Activated CD8-positive, alpha-beta memory T cell treated with anti-CD3 and anti-CD28 coated beads, Interleukin-2, amount 10 ng/mL, durations not matched to agents 7 days and 5 days (primary cell): Measurements from ENCODE around the gene KLF13. TPM values are rescaled to one million over a fixed set of nuclear protein-coding genes. Genes with fewer than 3 reads are reported as not detected.

Experiments
- ATAC-seq: fragments of 150-1000 bp; cut with Tn5 transposase; one replicate; pipeline ENCODE4 v1.10.0; 2021; ENCODE audit warnings: moderate library complexity
- CTCF ChIA-PET: fragments of 350-600 bp; sonication (Branson Sonifier 250); formaldehyde crosslinking; loops from one replicate; lab custom pipeline; 2021; ENCODE audit warnings: antibody characterized with exemption; lab: Charles Lee
- DNase-seq: peaks from one replicate; pipeline ENCODE4 v3.0.0-alpha.2; 2020
- H3K27ac Mint-ChIP-seq: one replicate; pipeline ENCODE4 v1.8.0; 2021; ENCODE audit warnings: mild to moderate bottlenecking, mixed read lengths
- H3K27me3 Mint-ChIP-seq: one replicate; pipeline ENCODE4 v1.8.0; 2021; ENCODE audit warnings: mixed read lengths
- H3K36me3 Mint-ChIP-seq: one replicate; pipeline ENCODE4 v1.8.0; 2021; ENCODE audit warnings: mild to moderate bottlenecking, mixed read lengths
- H3K4me1 Mint-ChIP-seq: one replicate; pipeline ENCODE4 v1.8.0; 2021; ENCODE audit warnings: mixed read lengths
- H3K4me3 Mint-ChIP-seq: one replicate; pipeline ENCODE4 v1.8.0; 2021; ENCODE audit warnings: mild to moderate bottlenecking, moderate library complexity, mixed read lengths
- H3K9me3 Mint-ChIP-seq: one replicate; pipeline ENCODE4 v1.8.0; 2022; ENCODE audit warnings: low read depth, mixed read lengths
- total RNA-seq, 2 experiments: library from RNA; stranded (reverse); gene quantifications; one replicate each; pipeline ENCODE4 v1.2.3, GENCODE V29; 2021

KLF13 gene
- total RNA-seq, 2 experiments from 2014 or later, result 163 to 206 TPM

DNA sequence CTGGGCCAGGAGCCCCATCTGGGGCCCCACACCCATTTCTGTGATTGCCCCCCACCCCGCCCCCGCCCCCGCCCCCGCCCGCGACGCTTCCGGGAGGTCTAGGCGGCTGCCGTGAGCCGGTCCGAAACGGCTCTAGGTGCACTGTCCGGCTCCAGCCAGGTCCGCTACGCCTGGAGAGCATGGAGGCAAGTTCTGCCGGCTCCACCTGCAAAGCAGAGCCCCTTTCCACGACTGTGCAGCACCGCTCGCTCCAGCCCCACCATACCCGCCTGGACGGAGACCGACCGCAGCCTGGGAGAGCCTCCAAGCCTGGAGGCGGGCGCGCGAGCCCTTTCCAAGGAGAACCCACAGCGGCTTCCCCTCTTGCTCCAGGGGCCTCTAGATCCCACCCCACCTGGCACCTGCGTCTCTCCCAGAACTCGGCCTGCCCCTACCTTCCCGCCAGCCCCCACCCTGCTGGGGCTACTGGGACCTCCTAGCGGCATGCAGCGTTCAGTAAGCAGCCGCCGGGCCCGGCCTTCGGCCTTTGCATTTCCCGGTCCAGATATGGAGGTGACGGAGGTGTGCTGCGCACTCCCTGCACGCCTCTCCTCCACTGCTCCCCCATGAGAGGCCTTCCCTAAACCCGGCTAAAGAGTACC lies 66.2 kb downstream of the KLF13 start:
- Mint-ChIP-seq H3K27me3 (no peaks in the 10 kb centered on the region), H3K36me3 (peaks cover 18% of the 10 kb centered on the region), H3K4me3 (peak overlapping the region; percentile 91), H3K27ac (peak overlapping the region; percentile 92), H3K4me1 (peaks cover 50% of the 10 kb centered on the region), H3K9me3 (no peaks in the 10 kb centered on the region)
- CTCF ChIA-PET, result interaction anchor here (1.2 to 5.5 kb wide), 10 partner anchors 10 to 96 kb away, joined by 3 to 57 read pairs (median 5); no protein-coding TSS in a partner anchor
- DNase-seq (peak; percentile 56), ATAC-seq (peak; percentile 31)

DNA sequence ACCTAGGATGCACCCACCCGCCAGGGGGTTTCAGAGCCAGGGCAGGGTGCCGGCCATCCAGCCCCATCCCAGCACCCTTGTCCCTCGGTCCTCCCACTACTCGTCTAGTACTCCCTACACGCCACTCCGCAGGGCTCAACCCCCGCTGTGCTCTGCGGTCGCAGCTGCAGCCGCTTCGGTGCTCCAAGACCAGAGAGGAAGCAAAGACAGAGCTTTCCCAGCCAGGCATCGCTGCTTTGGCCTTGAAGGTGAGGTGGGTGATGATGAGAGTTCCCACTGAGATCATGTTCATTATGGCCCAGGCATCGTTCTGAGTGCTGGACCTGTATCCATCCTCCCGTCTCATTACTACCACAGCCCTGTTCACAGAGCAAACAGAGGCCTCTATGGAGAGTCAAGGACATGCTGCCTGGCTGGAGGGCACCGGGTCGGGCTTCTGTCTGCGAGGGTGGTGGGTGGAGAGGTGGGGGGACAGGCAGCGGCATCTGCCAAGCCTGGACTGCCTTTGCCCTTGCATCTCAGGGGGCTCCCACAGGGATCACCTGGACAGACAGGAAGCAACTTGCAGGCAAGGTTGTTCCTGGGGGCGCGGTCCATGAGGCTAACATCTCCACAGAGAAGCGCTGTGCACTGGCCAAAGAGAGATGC lies 66.9 kb downstream of the KLF13 start:
- ATAC-seq (no peak), DNase-seq (peak; percentile 48)
- CTCF ChIA-PET, result interaction anchor here (0.9 to 5.5 kb wide), 4 partner anchors 11 to 95 kb away, joined by 3 to 57 read pairs (median 6); no protein-coding TSS in a partner anchor
- peaks cover 52% of the 10 kb centered on the region for H3K4me1 Mint-ChIP-seq
- H3K27ac Mint-ChIP-seq, result peak overlapping the region; percentile 92
- peak overlapping the region; percentile 91 for H3K4me3 Mint-ChIP-seq
- no peaks in the 10 kb centered on the region for H3K27me3 Mint-ChIP-seq
- peaks cover 16% of the 10 kb centered on the region for H3K36me3 Mint-ChIP-seq
- no peaks in the 10 kb centered on the region for H3K9me3 Mint-ChIP-seq

DNA sequence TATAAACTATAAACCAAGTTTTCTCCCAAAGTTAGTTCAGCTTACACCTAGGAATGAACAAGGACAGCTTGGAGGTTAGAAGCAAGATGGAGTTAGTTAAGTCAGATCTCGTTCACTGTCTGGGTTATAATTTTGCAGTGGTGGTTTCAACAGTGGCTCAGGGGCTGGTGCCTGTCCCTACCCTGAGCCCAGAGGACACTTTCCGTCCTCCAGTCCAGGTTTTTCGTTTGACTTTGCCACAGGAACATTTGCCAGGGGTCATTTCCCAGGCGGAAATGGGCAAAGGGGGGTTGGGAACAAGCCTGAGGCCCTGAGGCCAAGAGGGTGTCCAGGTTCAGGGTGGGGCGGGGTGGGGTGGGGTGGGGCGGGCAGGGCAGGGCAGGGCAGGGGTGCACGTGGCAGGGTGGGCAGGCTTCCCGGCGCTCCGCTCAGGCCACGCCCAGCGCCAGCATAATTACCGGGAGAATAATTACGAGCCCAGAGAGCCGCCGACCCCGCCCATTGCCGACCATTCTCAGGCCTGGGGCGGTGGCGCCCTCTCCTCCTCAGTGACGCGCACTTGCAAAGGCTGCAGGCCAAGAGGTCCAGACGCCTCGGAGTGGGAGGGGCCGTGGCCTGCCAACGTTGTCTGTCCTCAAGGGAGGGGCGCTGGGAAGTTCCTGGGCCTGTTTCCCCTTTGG lies 70.4 kb downstream of the KLF13 start:
- Mint-ChIP-seq H3K36me3 (no peaks in the 10 kb centered on the region), H3K4me1 (peaks cover 51% of the 10 kb centered on the region), H3K4me3 (no peak overlapping the region), H3K27ac (no peak overlapping the region), H3K9me3 (no peaks in the 10 kb centered on the region), H3K27me3 (no peaks in the 10 kb centered on the region)
- CTCF ChIA-PET, result interaction anchor here (1.3 to 5.5 kb wide), 3 partner anchors 9 to 92 kb away, joined by 3 to 57 read pairs (median 4); no protein-coding TSS in a partner anchor
- ATAC-seq (no peak), DNase-seq (no peak)

DNA sequence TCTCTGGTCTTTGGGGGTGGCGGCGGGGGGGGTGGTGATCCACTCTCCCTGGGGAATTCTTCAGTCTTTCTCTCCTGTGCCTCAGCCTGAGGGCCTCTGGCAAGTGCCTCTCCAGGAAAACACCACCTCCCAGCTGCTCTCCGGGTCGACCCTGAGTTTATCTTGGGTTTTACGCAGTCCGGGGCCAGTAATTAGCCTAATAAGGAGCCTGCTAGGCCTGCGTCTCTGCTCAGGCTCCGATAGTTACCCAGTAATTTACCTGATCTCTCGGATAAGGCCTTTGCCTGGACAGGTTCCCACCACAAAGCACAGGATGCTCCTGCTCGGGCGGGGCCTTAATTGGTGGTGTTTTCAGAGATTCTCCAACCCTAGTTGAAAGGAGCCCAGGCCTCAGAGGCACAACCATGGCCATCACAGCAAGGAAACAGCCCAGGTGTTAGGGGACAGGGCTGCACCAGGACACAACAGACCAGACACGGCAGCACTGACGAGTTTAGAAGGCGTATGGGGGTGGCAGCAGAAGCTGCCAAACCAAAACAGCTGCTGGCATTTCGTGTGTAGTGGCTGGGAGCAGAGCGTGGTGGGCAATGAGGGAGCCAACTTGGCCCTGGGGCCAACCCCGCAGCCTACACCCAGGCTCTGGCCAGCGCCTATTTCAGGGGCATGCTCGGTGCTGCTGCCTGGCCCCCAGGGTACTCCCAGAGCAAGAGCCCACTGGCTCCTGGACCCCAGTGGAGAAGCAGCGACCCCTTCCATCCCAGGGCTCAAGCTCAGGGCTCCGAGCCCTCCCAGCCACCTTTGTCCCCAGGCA lies 71.4 kb downstream of the KLF13 start:
- ATAC-seq (no peak), DNase-seq (peak; percentile 37)
- H3K27ac Mint-ChIP-seq, result peak overlapping the region; percentile 8
- no peak overlapping the region for H3K4me3 Mint-ChIP-seq
- H3K4me1 Mint-ChIP-seq, result peaks cover 50% of the 10 kb centered on the region
- no peaks in the 10 kb centered on the region for H3K9me3 Mint-ChIP-seq
- no peaks in the 10 kb centered on the region for H3K36me3 Mint-ChIP-seq
- no peaks in the 10 kb centered on the region for H3K27me3 Mint-ChIP-seq
- CTCF ChIA-PET, result interaction anchor here (0.6 to 2.5 kb wide), 7 partner anchors 10 to 91 kb away, joined by 3 to 12 read pairs (median 4); no protein-coding TSS in a partner anchor

DNA sequence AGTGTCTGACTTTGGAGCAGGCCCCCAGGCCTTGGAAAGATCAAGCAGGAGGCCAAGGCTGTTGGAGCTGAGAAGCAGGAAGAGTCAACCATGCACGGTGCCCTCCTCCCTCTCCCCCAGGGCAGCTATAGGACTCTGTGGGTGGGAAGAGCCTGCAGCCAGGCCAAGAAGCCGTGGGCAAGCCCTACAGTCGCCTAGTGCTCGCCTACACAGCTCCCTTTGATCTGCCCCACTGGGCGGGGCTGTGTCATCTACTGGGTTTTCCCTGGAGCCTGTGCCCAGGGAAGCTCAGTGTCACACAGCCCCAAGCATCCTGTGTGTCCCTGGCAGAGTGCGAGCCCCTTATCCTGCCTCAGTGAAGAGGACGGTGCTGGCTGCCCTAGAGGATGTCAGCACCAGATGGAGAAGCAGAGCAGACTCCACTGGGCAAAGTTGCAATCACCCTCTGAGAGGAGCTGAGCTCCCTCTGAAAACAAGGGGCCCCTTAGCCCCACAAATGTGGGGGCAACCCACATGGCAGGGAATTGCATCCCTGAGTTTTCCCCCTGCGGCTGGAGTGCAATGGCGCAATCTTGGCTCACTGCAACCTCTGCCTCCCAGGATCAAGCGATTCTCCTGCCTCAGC lies 72.2 kb downstream of the KLF13 start:
- Mint-ChIP-seq H3K27ac (no peak overlapping the region), H3K4me3 (no peak overlapping the region), H3K36me3 (no peaks in the 10 kb centered on the region), H3K9me3 (no peaks in the 10 kb centered on the region), H3K27me3 (no peaks in the 10 kb centered on the region), H3K4me1 (peaks cover 45% of the 10 kb centered on the region)
- CTCF ChIA-PET, result interaction anchor here (0.6 to 2.5 kb wide), 6 partner anchors 13 to 89 kb away, joined by 3 to 12 read pairs (median 4); no protein-coding TSS in a partner anchor
- peak; percentile 21 for ATAC-seq
- peak; percentile 39 for DNase-seq

DNA sequence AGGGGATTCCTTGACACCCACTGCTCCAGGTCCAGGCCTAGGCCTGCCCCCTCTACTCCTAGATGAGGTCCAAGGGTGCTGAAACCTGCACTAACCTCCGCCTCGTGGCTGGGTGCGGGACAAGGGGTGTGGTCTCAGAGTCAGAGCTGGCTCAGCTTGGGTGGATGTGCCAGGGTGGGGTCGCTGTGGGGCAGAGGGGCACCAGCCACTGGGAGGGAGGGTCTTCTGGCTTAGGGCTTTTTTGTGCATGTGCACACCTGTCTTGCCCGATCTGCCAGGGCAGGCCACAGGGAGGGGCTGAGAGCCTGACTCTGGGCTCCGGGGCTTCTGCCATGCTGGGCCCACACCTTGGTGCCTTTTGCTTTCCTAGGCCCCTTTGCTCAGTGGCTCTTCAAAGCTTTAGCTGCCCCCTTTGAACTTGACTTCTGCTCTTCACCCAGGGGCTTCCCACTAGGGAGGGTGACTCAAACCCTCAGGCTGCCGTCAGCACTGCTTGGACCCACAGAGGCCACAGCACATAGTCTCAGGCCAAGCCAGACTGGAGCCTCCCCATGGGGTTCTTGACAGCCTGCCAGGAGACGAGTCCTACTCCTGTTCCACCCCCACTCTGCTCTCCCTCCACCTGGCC lies 73.0 kb downstream of the KLF13 start:
- H3K9me3 Mint-ChIP-seq, result peaks cover 4% of the 10 kb centered on the region
- peaks cover 3% of the 10 kb centered on the region for H3K36me3 Mint-ChIP-seq
- CTCF ChIA-PET, result interaction anchor here (0.7 to 2.5 kb wide), 3 partner anchors 12 to 88 kb away, joined by 4 to 12 read pairs (median 7); no protein-coding TSS in a partner anchor
- DNase-seq (peak; percentile 49), ATAC-seq (peak; percentile 53)
- peaks cover 44% of the 10 kb centered on the region for H3K4me1 Mint-ChIP-seq
- no peaks in the 10 kb centered on the region for H3K27me3 Mint-ChIP-seq
- no peak overlapping the region for H3K4me3 Mint-ChIP-seq
- H3K27ac Mint-ChIP-seq, result peak overlapping the region; percentile 21

DNA sequence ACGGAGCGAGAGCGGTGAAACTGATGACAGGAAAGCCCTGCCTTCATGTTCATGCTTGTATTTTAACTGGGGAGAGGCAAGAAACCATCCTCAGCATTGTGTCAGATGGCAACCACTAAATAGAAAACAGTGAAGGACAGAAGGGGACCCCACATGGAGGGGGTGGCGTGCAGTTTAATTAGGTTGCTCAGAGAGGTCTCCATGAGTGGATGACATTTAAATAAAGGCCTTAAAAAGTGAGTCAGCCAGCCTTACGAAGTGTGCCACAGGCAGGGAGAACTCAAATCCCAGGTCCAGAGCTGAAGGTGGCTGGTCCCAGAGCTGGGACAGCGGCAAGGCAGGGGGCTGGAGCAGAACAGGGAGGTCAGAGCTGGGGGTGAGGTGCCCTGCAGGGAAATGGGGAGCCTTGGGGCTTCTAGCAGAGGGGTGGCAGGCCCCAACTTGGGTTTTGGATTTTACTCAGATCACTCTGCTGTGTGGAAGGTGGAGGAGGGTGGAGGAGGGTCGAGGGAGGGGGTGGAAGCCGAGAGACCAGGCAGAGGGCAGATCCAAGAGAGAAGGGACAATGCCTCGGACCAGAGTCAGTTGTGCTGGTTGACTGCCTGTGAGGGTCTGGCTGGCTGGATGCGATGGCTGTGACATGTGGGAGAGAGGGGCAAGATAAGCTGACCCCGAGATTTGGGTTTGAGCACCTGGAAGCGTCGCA lies 73.7 kb downstream of the KLF13 start:
- peaks cover 4% of the 10 kb centered on the region for H3K9me3 Mint-ChIP-seq
- no peak overlapping the region for H3K4me3 Mint-ChIP-seq
- peaks cover 48% of the 10 kb centered on the region for H3K4me1 Mint-ChIP-seq
- H3K27ac Mint-ChIP-seq, result no peak overlapping the region
- peaks cover 3% of the 10 kb centered on the region for H3K36me3 Mint-ChIP-seq
- ATAC-seq (no peak), DNase-seq (peak; percentile 37)
- H3K27me3 Mint-ChIP-seq, result no peaks in the 10 kb centered on the region
- CTCF ChIA-PET, result interaction anchor here (2.1 to 2.5 kb wide), 2 partner anchors 12 to 35 kb away, joined by 7 to 12 read pairs; no protein-coding TSS in a partner anchor

DNA sequence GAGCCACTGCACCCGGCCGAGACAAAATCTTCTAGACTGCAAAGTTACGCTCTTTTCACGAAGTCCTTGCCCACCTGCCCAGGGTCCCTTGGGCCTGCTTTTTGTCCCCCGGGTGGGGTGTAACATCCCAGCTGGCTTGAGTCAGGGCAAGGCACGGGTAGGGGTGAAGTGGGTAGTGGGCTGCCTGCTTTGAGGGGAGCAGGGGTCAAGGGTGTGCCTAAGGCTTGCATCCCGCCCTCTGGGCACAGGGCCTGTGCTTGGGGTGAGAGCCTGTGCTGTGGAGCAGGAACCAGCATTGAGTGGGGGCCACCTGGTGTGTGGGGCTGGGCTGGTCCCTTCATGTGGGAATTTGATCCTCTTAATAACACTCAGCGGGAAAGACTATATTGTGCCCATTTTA lies 74.6 kb downstream of the KLF13 start:
- H3K4me3 Mint-ChIP-seq, result no peak overlapping the region
- peaks cover 52% of the 10 kb centered on the region for H3K4me1 Mint-ChIP-seq
- no peak for ATAC-seq
- no peak for DNase-seq
- peaks cover 8% of the 10 kb centered on the region for H3K9me3 Mint-ChIP-seq
- peaks cover 7% of the 10 kb centered on the region for H3K36me3 Mint-ChIP-seq
- no peak overlapping the region for H3K27ac Mint-ChIP-seq
- CTCF ChIA-PET, result no interaction called here
- no peaks in the 10 kb centered on the region for H3K27me3 Mint-ChIP-seq

DNA sequence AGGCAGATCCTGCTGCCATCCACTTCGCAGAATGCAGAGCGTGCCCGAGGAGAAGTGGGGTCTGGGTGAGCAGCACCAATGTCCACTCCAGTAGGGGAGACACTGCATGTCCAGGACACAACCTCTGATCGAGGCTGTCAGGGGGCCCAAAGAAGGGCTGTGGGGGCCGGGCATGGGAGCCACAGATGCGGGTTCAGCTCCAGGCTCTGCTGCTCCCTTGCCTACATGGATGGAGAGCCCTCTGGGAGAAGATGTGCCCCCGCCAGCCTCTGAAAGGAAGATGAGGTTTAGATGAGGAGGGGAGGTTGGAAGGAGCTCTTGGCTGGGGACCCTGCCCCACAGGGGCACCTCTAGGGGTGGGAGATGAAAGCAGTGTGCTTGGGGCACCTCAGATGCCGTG lies 75.4 kb downstream of the KLF13 start:
- H3K9me3 Mint-ChIP-seq, result peaks cover 12% of the 10 kb centered on the region
- H3K4me1 Mint-ChIP-seq, result peaks cover 46% of the 10 kb centered on the region
- H3K27me3 Mint-ChIP-seq, result no peaks in the 10 kb centered on the region
- ATAC-seq, result no peak
- H3K27ac Mint-ChIP-seq, result no peak overlapping the region
- H3K36me3 Mint-ChIP-seq, result peaks cover 14% of the 10 kb centered on the region
- CTCF ChIA-PET, result interaction anchor here (1.0 kb wide), 1 partner anchor 54 kb away, joined by 3 read pairs; no protein-coding TSS in a partner anchor
- H3K4me3 Mint-ChIP-seq, result no peak overlapping the region
- no peak for DNase-seq

DNA sequence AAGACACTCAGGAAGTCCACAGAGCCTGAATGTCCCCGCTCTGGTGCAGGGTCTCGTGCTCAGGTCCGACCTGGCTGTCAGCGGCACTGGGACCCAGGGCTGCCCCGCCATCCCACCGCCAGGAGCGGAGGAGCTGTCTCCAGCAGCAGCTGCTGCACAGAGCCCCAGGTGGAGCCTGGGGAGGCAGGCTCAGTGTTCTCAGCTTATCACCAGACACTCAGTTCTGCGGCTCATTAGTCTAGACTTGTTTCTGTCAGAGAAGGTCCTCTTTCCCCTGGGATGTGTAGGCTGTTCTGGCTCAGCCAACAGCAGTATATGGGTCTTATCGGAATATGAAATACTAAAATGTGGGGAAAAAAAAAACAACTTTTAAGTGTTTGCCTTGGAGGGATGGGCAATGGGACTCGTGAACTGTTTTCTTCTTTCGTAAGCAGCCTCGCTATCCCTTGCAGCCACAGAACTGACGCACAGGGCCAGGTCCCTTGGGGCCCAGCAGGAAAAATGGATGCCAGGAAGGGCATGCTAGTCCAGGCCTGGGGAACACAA lies 75.9 kb downstream of the KLF13 start:
- H3K9me3 Mint-ChIP-seq, result peaks cover 15% of the 10 kb centered on the region
- DNase-seq, result no peak
- H3K27ac Mint-ChIP-seq, result peak overlapping the region; percentile 38
- H3K27me3 Mint-ChIP-seq, result no peaks in the 10 kb centered on the region
- no peak overlapping the region for H3K4me3 Mint-ChIP-seq
- CTCF ChIA-PET, result interaction anchor here (1.0 kb wide), 1 partner anchor 54 kb away, joined by 3 read pairs; no protein-coding TSS in a partner anchor
- no peak for ATAC-seq
- peaks cover 15% of the 10 kb centered on the region for H3K36me3 Mint-ChIP-seq
- peaks cover 44% of the 10 kb centered on the region for H3K4me1 Mint-ChIP-seq

DNA sequence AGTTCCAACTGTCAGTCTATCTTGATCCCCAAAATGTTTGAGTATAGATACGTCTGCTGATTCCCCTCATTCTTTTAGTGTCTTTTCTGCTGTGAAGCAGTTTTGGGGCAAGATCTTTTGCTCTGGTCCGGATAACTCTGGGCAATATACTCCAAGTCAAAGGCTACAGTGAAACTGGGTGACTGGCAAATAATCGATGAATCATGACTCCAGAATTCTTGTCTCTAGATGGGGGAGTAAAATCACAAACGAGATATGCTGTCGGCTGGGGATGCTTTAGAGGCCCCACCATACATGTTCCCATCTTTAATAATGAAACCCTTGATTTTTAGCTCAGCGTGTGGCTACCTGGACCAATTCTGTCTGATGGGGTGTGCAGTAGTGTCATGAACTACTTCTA lies 76.5 kb downstream of the KLF13 start:
- peaks cover 15% of the 10 kb centered on the region for H3K9me3 Mint-ChIP-seq
- DNase-seq (no peak), ATAC-seq (no peak)
- CTCF ChIA-PET, result interaction anchor here (1.0 kb wide), 1 partner anchor 55 kb away, joined by 3 read pairs; no protein-coding TSS in a partner anchor
- no peaks in the 10 kb centered on the region for H3K27me3 Mint-ChIP-seq
- H3K4me1 Mint-ChIP-seq, result peaks cover 42% of the 10 kb centered on the region
- H3K36me3 Mint-ChIP-seq, result peaks cover 15% of the 10 kb centered on the region
- H3K4me3 Mint-ChIP-seq, result no peak overlapping the region
- no peak overlapping the region for H3K27ac Mint-ChIP-seq
